A549 (cell line): Measurements from ENCODE around the gene EPB41L4B. TPM values are rescaled to one million over a fixed set of nuclear protein-coding genes. Genes with fewer than 3 reads are reported as not detected.

Experiments
- ATAC-seq, 2 experiments: fragments of 200-7000 bp in 1 of 2; fragments of >200 bp in 1 of 2; cut with Nextera tagmentation in 1 of 2; cut with Tn5 transposase in 1 of 2; 3 replicates each; pipeline versions ENCODE4 v1.8.0 to v1.9.1; 2018 to 2020; ENCODE audit warnings: mild to moderate bottlenecking in 1 of 2, moderate library complexity in 1 of 2
- CTCF ChIA-PET: fragments of 300-600 bp; sonication (Branson Sonifier 250); formaldehyde crosslinking; extraction: SDS; loops from one replicate; lab custom pipeline; 2021; ENCODE audit warnings: antibody characterized with exemption, inconsistent platforms; lab: Yijun Ruan, JAX
- POLR2A ChIA-PET: fragments of 350-600 bp; formaldehyde crosslinking; extraction: SDS; loops from one replicate; lab custom pipeline; 2021; ENCODE audit warnings: antibody characterized with exemption, inconsistent platforms; lab: Yijun Ruan, JAX
- DNase-seq, 2 experiments: peaks; one replicate each; pipeline versions ENCODE4 v3.0.0 to v3.0.0-alpha.2; 2011 to 2016; ENCODE audit warnings: low read depth in 1 of 2, low spot score in 1 of 2
- FAIRE-seq: peaks from 2 replicates; lab custom pipeline; 2011; peaks lifted over from hg19 to GRCh38; lab: Jason Lieb, UNC
- H3K27ac ChIP-seq, 2 experiments: fragments of >200 bp; sonication (Bioruptor Twin); formaldehyde crosslinking; 3 replicates each; pipeline ENCODE4 v1.5.1; 2016 to 2017
- H3K4me1 ChIP-seq: fragments of >200 bp; sonication (Bioruptor Twin); formaldehyde crosslinking; 3 replicates; pipeline ENCODE4 v1.6.1; 2016
- H3K4me2 ChIP-seq: fragments of >200 bp; sonication (Bioruptor Twin); formaldehyde crosslinking; 3 replicates; pipeline ENCODE4 v1.6.1; 2016
- H3K4me3 ChIP-seq: fragments of >200 bp; sonication (Bioruptor Twin); formaldehyde crosslinking; 3 replicates; pipeline ENCODE4 v1.5.1; 2016
- H3K9me3 ChIP-seq: fragments of >200 bp; sonication (Bioruptor Twin); formaldehyde crosslinking; 3 replicates; pipeline ENCODE4 v1.6.1; 2016
- CEBPB ChIP-seq, 2 experiments: fragments of >200 bp in 1 of 2; sonication (Bioruptor Twin) in 1 of 2; formaldehyde crosslinking in 1 of 2; IDR thresholded peaks; 2 replicates each; pipeline ENCODE4 v1.6.1; 2012 to 2016
- HOXA7 ChIP-seq: fragments of 250-450 bp; sonication (Bioruptor Pico); IDR thresholded peaks from 2 replicates; pipeline ENCODE4 v1.5.0; 2020; ENCODE audit warnings: mild to moderate bottlenecking, moderate library complexity
- MAFK ChIP-seq: fragments of 450-650 bp; IDR thresholded peaks from 2 replicates; pipeline ENCODE4 v1.6.1; 2014; ENCODE audit not compliant: partially characterized antibody
- NFE2L2 ChIP-seq: fragments of 150-350 bp; conservative IDR thresholded peaks from 2 replicates; pipeline ENCODE4 v1.6.1; 2014; ENCODE audit warnings: low read length
- whole genome bisulfite sequencing: methylation state at CpG from one replicate; pipeline ENCODE4 v1.1.6; 2017; ENCODE audit errors: missing lambda C conversion rate; 5-methylcytosine and 5-hydroxymethylcytosine counted together
- polyA plus RNA-seq, 4 experiments: library from polyadenylated mRNA; depleted of rRNA in 3 of 4; stranded (reverse); fragments of >200 nt; fragmentation: RNase III in 1 of 4; extraction: RNeasy Plus Mini Kit Qiagen cat#74134 plus additional on column Dnase treatment in 1 of 4; gene quantifications; 2 replicates in 3 of 4; 3 replicates in 1 of 4; pipeline ENCODE4 v1.2.3, GENCODE V29; 2011 to 2017
- small RNA-seq, 6 experiments: library from RNA; depleted of rRNA; stranded (forward); fragments of <200 nt; gene quantifications; one replicate each; pipeline ENCODE3, GENCODE V24; 2012

Gene EPB41L4B
- polyA plus RNA-seq, 2 of the 4 experiments (the other 2 are of a cell fraction): 7.9 to 22.0 TPM

GRCh38 chr9:109122726-109123621 lies 197.9 kb downstream of the EPB41L4B start:
- H3K4me1 ChIP-seq: peaks cover 10% of the 10 kb centered on the region; the same call in 2 of the 3 replicates
- WGBS: 90% methylated on average over 12 of the region's 12 CpGs
- no peaks in the 10 kb centered on the region for H3K9me3 ChIP-seq
- H3K4me3 ChIP-seq: no peak overlapping the region
- ATAC-seq (no peak), FAIRE-seq (no peak), DNase-seq (no peak)
- CTCF ChIA-PET: no interaction called here
- 0 out of 6 replicates have a peak overlapping the region, but pooled peaks of 1 of the 2 experiments have one; percentile 13 for H3K27ac ChIP-seq
- H3K4me2 ChIP-seq: no peak overlapping the region
- TF ChIP-seq MAFK: peak; percentile 70
- peak; percentile 73 for TF ChIP-seq NFE2L2
- TF ChIP-seq HOXA7 (CRISPR knock-in tag): no peak
- TF ChIP-seq CEBPB (IDR thresholded peaks at IDR 0.05): 0 out of 4 replicates have a peak, but pooled peaks of 1 of the 2 experiments have one; percentile 25
- POLR2A ChIA-PET: interaction anchor here (0.6 kb wide), 1 partner anchor 131 kb away, joined by 3 read pairs; no protein-coding TSS in a partner anchor

Small RNA genes lying within 50 kb of the gene (small RNA-seq; reads per million reads assigned to genes)
- 0 reads per million in 6 experiments for gene RF00019
- 0 reads per million in 6 experiments for gene RNU6-984P

Other genes starting within 250 kb of the EPB41L4B start
- 88.9 and 108 TPM in 2 replicates for gene TMEM245, start 201.1 kb downstream of the EPB41L4B start, polyA plus RNA-seq (2011; rRNA removed)
- 44.9 to 48.6 TPM (median 48.2 TPM) in 3 replicates for gene TMEM245, start 201.1 kb downstream of the EPB41L4B start, polyA plus RNA-seq (2017; fragmentation: RNase III; extraction: RNeasy Plus Mini Kit Qiagen cat#74134 plus additional on column Dnase treatment)
- gene FRRS1L, start 153.8 kb downstream of the EPB41L4B start, polyA plus RNA-seq (2011; rRNA removed): 1.5 TPM in 2 replicates
- 0.42 to 0.59 TPM (median 0.54 TPM) in 3 replicates for gene FRRS1L, start 153.8 kb downstream of the EPB41L4B start, polyA plus RNA-seq (2017; fragmentation: RNase III; extraction: RNeasy Plus Mini Kit Qiagen cat#74134 plus additional on column Dnase treatment)
- gene PTPN3, start 177.2 kb upstream of the EPB41L4B start, polyA plus RNA-seq (2011; rRNA removed): 20.3 and 30.6 TPM in 2 replicates
- 8.5 to 8.9 TPM (median 8.6 TPM) in 3 replicates for gene PTPN3, start 177.2 kb upstream of the EPB41L4B start, polyA plus RNA-seq (2017; fragmentation: RNase III; extraction: RNeasy Plus Mini Kit Qiagen cat#74134 plus additional on column Dnase treatment)